Fibroblast of lung (primary cell): ENCODE data around the gene TSPAN16. TPM values are rescaled to one million over a fixed set of nuclear protein-coding genes. Genes with fewer than 3 reads are reported as not detected.

Experiments
- DNase-seq, 2 donors: peaks; one replicate each; pipeline versions ENCODE4 v3.0.0 to v3.0.0-alpha.2; 2010; ENCODE audit warnings: low read depth in 2 of 2
- H2AFZ ChIP-seq: 2 replicates; pipeline ENCODE4 v1.5.1; 2012; ENCODE audit warnings: low read length, control low read depth, inconsistent platforms
- H3K27ac ChIP-seq: 2 replicates; pipeline ENCODE4 v1.5.1; 2011; ENCODE audit warnings: low read length, control low read depth; ENCODE audit not compliant: insufficient read depth
- H3K27me3 ChIP-seq: 2 replicates; pipeline ENCODE4 v1.5.1; 2011; ENCODE audit warnings: mild to moderate bottlenecking, low read length; ENCODE audit not compliant: control insufficient read depth, insufficient read depth
- H3K36me3 ChIP-seq: 2 replicates; pipeline ENCODE4 v1.5.1; 2011; ENCODE audit warnings: low read length; ENCODE audit not compliant: control insufficient read depth, insufficient read depth
- H3K4me1 ChIP-seq: 2 replicates; pipeline ENCODE4 v1.5.1; 2011; ENCODE audit warnings: low read length; ENCODE audit not compliant: control insufficient read depth, insufficient read depth; ENCODE audit errors: extremely low read depth
- H3K4me2 ChIP-seq: 2 replicates; pipeline ENCODE4 v1.5.1; 2011; ENCODE audit warnings: low read length, control low read depth; ENCODE audit not compliant: insufficient read depth; ENCODE audit errors: extremely low read depth
- H3K4me3 ChIP-seq, 4 experiments: fragments of 200-600 bp in 1 of 4; sonication (generic) in 1 of 4; replicated peaks in 1 of 4; 2 replicates each; pipeline ENCODE4 v1.5.1; 2011 to 2016; ENCODE audit warnings: low read length in 4 of 4, low read depth in 3 of 4, mild to moderate bottlenecking in 3 of 4, control low read depth in 2 of 4, inconsistent platforms in 1 of 4, mixed read lengths in 1 of 4; ENCODE audit not compliant: insufficient read depth in 1 of 4; ENCODE audit errors: control extremely low read depth in 1 of 4
- H3K79me2 ChIP-seq: 2 replicates; pipeline ENCODE4 v1.5.1; 2012; ENCODE audit warnings: mild to moderate bottlenecking, low read length, inconsistent platforms; ENCODE audit not compliant: control insufficient read depth, insufficient read depth
- H3K9ac ChIP-seq: 2 replicates; pipeline ENCODE4 v1.5.1; 2011; ENCODE audit warnings: mild to moderate bottlenecking, low read length, control low read depth; ENCODE audit not compliant: insufficient read depth
- H3K9me3 ChIP-seq: 2 replicates; pipeline ENCODE4 v1.5.1; 2012; ENCODE audit warnings: low read depth, low read length; ENCODE audit not compliant: control insufficient read depth, insufficient read depth
- H4K20me1 ChIP-seq: 2 replicates; pipeline ENCODE4 v1.5.1; 2011; ENCODE audit warnings: low read length; ENCODE audit not compliant: control insufficient read depth, insufficient read depth; ENCODE audit errors: extremely low read depth
- CTCF ChIP-seq, 2 donors: IDR thresholded peaks in 1 of 2; conservative IDR thresholded peaks in 1 of 2; 1 replicate in 1 of 2; 2 replicates in 1 of 2; pipeline ENCODE4 v1.5.1; 2011 to 2012; ENCODE audit warnings: low read length in 2 of 2, control low read depth in 1 of 2, inconsistent platforms in 1 of 2, low read depth in 1 of 2, mild to moderate bottlenecking in 1 of 2
- EZH2 ChIP-seq: IDR thresholded peaks from 2 replicates; pipeline ENCODE4 v1.5.1; 2012; ENCODE audit warnings: low read length, control low read depth, mild to moderate bottlenecking; ENCODE audit errors: missing control alignments
- polyA plus RNA-seq, 2 donors: library from polyadenylated mRNA; depleted of rRNA in 1 of 2; stranded (reverse) in 1 of 2; unstranded in 1 of 2; fragments of >200 nt; gene quantifications; 2 replicates each; pipeline ENCODE4 v1.2.1, GENCODE V29; 2011 to 2012; ENCODE audit warnings: missing spikeins in 1 of 2
- total RNA-seq: library from RNA; depleted of rRNA; stranded (reverse); fragments of >200 nt; gene quantifications from 2 replicates; pipeline ENCODE4 v1.2.1, GENCODE V29; 2014

TSPAN16 gene
- total and polyA plus RNA-seq, 2 donors (not counting 1 experiment from before 2014, with no cell fraction given), result not detected

DNA sequence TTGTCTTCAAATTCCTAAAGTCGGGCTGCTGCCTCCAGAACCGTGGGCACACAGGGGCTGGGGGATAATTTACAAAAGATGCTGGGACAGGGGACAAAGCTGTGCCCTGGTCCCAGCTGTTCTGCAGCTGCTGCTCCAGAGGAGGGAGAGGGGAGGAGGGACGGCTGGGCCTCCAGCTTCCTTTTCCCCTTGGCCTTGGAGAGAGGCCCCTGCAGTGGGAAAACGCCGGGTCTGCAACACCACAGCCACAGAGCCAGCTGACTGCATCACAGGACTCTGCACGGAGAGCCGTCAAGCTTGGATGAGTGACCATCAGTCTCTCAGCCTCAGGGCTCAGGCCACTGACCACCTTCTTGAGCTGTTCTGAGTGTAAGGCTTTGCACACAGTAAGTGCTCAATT is 39.8 kb upstream of the TSPAN16 start:
- H3K9ac ChIP-seq, result no peak overlapping the region
- H3K27ac ChIP-seq, result no peak overlapping the region
- peak overlapping the region; percentile 55 for H2AFZ ChIP-seq
- H3K9me3 ChIP-seq, result no peaks in the 10 kb centered on the region
- H4K20me1 ChIP-seq, result no peaks in the 10 kb centered on the region
- H3K4me2 ChIP-seq, result peak overlapping the region; percentile 44
- no peaks in the 10 kb centered on the region for H3K36me3 ChIP-seq
- H3K27me3 ChIP-seq, result no peaks in the 10 kb centered on the region
- TF ChIP-seq EZH2 (no peak), CTCF (conservative IDR thresholded peaks at IDR 0.05 in 1 of 2, IDR thresholded peaks at IDR 0.05 in 1 of 2; ENCODE audit: low read depth in 1 of 2, low read length in 2 of 2) (no peak)
- peaks cover 8% of the 10 kb centered on the region for H3K4me1 ChIP-seq
- no peaks in the 10 kb centered on the region for H3K79me2 ChIP-seq
- H3K4me3 ChIP-seq, result no peak overlapping the region
- DNase-seq, result peak in 1 of 2 donors; percentile 57

- no peak overlapping the region for H3K4me3 ChIP-seq
- DNase-seq, result no peak
- peaks cover 7% of the 10 kb centered on the region for H3K4me1 ChIP-seq
- no peaks in the 10 kb centered on the region for H3K27me3 ChIP-seq
- H4K20me1 ChIP-seq, result no peaks in the 10 kb centered on the region
- H3K9ac ChIP-seq, result no peak overlapping the region
- H3K36me3 ChIP-seq, result no peaks in the 10 kb centered on the region
- TF ChIP-seq CTCF (conservative IDR thresholded peaks at IDR 0.05 in 1 of 2, IDR thresholded peaks at IDR 0.05 in 1 of 2; ENCODE audit: low read depth in 1 of 2, low read length in 2 of 2), result no peak
- no peak for TF ChIP-seq EZH2
- H3K9me3 ChIP-seq, result no peaks in the 10 kb centered on the region
- H2AFZ ChIP-seq, result no peak overlapping the region
- H3K4me2 ChIP-seq, result no peak overlapping the region
- no peaks in the 10 kb centered on the region for H3K79me2 ChIP-seq
- H3K27ac ChIP-seq, result no peak overlapping the region
These were observed 38.0 kb upstream of the TSPAN16 start for GRCh38 chr19:11257846-11258380.

GRCh38 chr19:11260996-11261395 is 35.0 kb upstream of the TSPAN16 start:
- H3K4me3 ChIP-seq, result peak overlapping the region in 1 of 4 experiments; percentile 77
- H3K27ac ChIP-seq, result no peak overlapping the region
- H3K9me3 ChIP-seq, result no peaks in the 10 kb centered on the region
- no peak overlapping the region for H2AFZ ChIP-seq
- H3K79me2 ChIP-seq, result no peaks in the 10 kb centered on the region
- H3K4me1 ChIP-seq, result peaks cover 7% of the 10 kb centered on the region
- H3K36me3 ChIP-seq, result no peaks in the 10 kb centered on the region
- H4K20me1 ChIP-seq, result no peaks in the 10 kb centered on the region
- TF ChIP-seq CTCF (conservative IDR thresholded peaks at IDR 0.05 in 1 of 2, IDR thresholded peaks at IDR 0.05 in 1 of 2; ENCODE audit: low read depth in 1 of 2, low read length in 2 of 2) (no peak), EZH2 (no peak)
- no peak overlapping the region for H3K4me2 ChIP-seq
- no peak overlapping the region for H3K9ac ChIP-seq
- H3K27me3 ChIP-seq, result no peaks in the 10 kb centered on the region
- DNase-seq, result no peak
